Calu3 (cell line): ENCODE results near the gene ZBTB20. TPM values are rescaled to one million over a fixed set of nuclear protein-coding genes. Genes with fewer than 3 reads are reported as not detected.

Experiments
- BruUV-seq: library from RNA; stranded (reverse); fragments of 400-500 nt; replicated peaks from 2 replicates; lab custom pipeline; 2021; lab: Mats Ljungman, UMichigan
- CTCF ChIA-PET: fragments of 300-600 bp; sonication (Branson Sonifier 250); formaldehyde crosslinking; loops from one replicate; lab custom pipeline; 2022; ENCODE audit warnings: antibody characterized with exemption; lab: Charles Lee
- DNase-seq: peaks from one replicate; pipeline ENCODE4 v3.0.0; 2022
- H3K27ac Mint-ChIP-seq: one replicate; pipeline ENCODE4 v1.8.0; 2022; ENCODE audit warnings: mixed read lengths; ENCODE audit not compliant: unreplicated experiment
- H3K27me3 Mint-ChIP-seq: one replicate; pipeline ENCODE4 v1.8.0; 2022; ENCODE audit warnings: mixed read lengths; ENCODE audit not compliant: unreplicated experiment
- H3K36me3 Mint-ChIP-seq: one replicate; pipeline ENCODE4 v1.8.0; 2022; ENCODE audit warnings: mild to moderate bottlenecking, moderate library complexity, mixed read lengths; ENCODE audit not compliant: insufficient read depth, unreplicated experiment
- H3K4me1 Mint-ChIP-seq: one replicate; pipeline ENCODE4 v1.8.0; 2022; ENCODE audit warnings: mild to moderate bottlenecking, low read depth, mixed read lengths; ENCODE audit not compliant: unreplicated experiment
- H3K4me3 Mint-ChIP-seq: one replicate; pipeline ENCODE4 v1.8.0; 2022; ENCODE audit warnings: mild to moderate bottlenecking, low read depth, moderate library complexity, mixed read lengths; ENCODE audit not compliant: unreplicated experiment
- H3K9me3 Mint-ChIP-seq: one replicate; pipeline ENCODE4 v1.8.0; 2022; ENCODE audit warnings: low read depth, mixed read lengths; ENCODE audit not compliant: unreplicated experiment
- intact Hi-C: fragments of 100-400 bp; cut with micrococcal nuclease; formaldehyde crosslinking; loops from one replicate; pipeline ENCODE4 v1.10.0; 2022; ENCODE audit not compliant: unreplicated experiment
- total RNA-seq: library from RNA; stranded (reverse); gene quantifications from 2 replicates; pipeline ENCODE4 v1.2.3, GENCODE V29; 2022
- TF ChIP-seq, protein P1 (sequence below): fragments of 200-600 bp; IDR thresholded peaks from one replicate; pipeline ENCODE4 v1.8.0; 2022; ENCODE audit warnings: antibody characterized with exemption; ENCODE audit not compliant: unreplicated experiment

Gene ZBTB20
- total RNA-seq, 1 experiment from 2014 or later: 24.1 TPM

- Mint-ChIP-seq H3K4me3 (no peak overlapping the region), H3K4me1 (no peaks in the 10 kb centered on the region), H3K9me3 (no peaks in the 10 kb centered on the region), H3K36me3 (no peaks in the 10 kb centered on the region), H3K27ac (no peak overlapping the region), H3K27me3 (no peaks in the 10 kb centered on the region)
- TF ChIP-seq, protein P1, sequence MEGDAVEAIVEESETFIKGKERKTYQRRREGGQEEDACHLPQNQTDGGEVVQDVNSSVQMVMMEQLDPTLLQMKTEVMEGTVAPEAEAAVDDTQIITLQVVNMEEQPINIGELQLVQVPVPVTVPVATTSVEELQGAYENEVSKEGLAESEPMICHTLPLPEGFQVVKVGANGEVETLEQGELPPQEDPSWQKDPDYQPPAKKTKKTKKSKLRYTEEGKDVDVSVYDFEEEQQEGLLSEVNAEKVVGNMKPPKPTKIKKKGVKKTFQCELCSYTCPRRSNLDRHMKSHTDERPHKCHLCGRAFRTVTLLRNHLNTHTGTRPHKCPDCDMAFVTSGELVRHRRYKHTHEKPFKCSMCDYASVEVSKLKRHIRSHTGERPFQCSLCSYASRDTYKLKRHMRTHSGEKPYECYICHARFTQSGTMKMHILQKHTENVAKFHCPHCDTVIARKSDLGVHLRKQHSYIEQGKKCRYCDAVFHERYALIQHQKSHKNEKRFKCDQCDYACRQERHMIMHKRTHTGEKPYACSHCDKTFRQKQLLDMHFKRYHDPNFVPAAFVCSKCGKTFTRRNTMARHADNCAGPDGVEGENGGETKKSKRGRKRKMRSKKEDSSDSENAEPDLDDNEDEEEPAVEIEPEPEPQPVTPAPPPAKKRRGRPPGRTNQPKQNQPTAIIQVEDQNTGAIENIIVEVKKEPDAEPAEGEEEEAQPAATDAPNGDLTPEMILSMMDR: no peak
- intact Hi-C loops: no loop called here
- CTCF ChIA-PET: no interaction called here
- no peak for DNase-seq
- BruUV-seq: no TSS peak
Observed at GRCh38 chr3:114378760-114379159, 768.3 kb downstream of the ZBTB20 start.

GRCh38 chr3:114377426-114377825, 769.7 kb downstream of the ZBTB20 start:
- Mint-ChIP-seq H3K36me3 (no peaks in the 10 kb centered on the region), H3K9me3 (no peaks in the 10 kb centered on the region), H3K4me1 (no peaks in the 10 kb centered on the region), H3K4me3 (no peak overlapping the region), H3K27ac (no peak overlapping the region), H3K27me3 (no peaks in the 10 kb centered on the region)
- TF ChIP-seq, protein P1: no peak
- CTCF ChIA-PET: no interaction called here
- DNase-seq: no peak
- no TSS peak for BruUV-seq
- intact Hi-C loops: no loop called here

GRCh38 chr3:114376516-114377185, 770.4 kb downstream of the ZBTB20 start:
- no peaks in the 10 kb centered on the region for H3K36me3 Mint-ChIP-seq
- H3K27ac Mint-ChIP-seq: no peak overlapping the region
- CTCF ChIA-PET: no interaction called here
- H3K27me3 Mint-ChIP-seq: no peaks in the 10 kb centered on the region
- no peak for DNase-seq
- no peaks in the 10 kb centered on the region for H3K4me1 Mint-ChIP-seq
- TF ChIP-seq, protein P1: no peak
- no TSS peak for BruUV-seq
- intact Hi-C loops: no loop called here
- H3K9me3 Mint-ChIP-seq: no peaks in the 10 kb centered on the region
- no peak overlapping the region for H3K4me3 Mint-ChIP-seq

GRCh38 chr3:114375608-114376421, 771.3 kb downstream of the ZBTB20 start:
- CTCF ChIA-PET: no interaction called here
- Mint-ChIP-seq H3K4me3 (no peak overlapping the region), H3K9me3 (no peaks in the 10 kb centered on the region), H3K27me3 (no peaks in the 10 kb centered on the region), H3K36me3 (no peaks in the 10 kb centered on the region), H3K4me1 (no peaks in the 10 kb centered on the region), H3K27ac (no peak overlapping the region)
- DNase-seq: no peak
- BruUV-seq: no TSS peak
- intact Hi-C loops: no loop called here
- TF ChIP-seq, protein P1: no peak
